ENCODE results near the gene CACNA2D2. TPM values are rescaled to one million over a fixed set of nuclear protein-coding genes. Genes with fewer than 3 reads are reported as not detected.
A peak's percentile ranks its signal among the peaks of the same experiment; 100 is the strongest.

Gene CACNA2D2
- total and polyA plus RNA-seq, 4 donors: 28.2 to 111 (median 69.1) TPM

DNA sequence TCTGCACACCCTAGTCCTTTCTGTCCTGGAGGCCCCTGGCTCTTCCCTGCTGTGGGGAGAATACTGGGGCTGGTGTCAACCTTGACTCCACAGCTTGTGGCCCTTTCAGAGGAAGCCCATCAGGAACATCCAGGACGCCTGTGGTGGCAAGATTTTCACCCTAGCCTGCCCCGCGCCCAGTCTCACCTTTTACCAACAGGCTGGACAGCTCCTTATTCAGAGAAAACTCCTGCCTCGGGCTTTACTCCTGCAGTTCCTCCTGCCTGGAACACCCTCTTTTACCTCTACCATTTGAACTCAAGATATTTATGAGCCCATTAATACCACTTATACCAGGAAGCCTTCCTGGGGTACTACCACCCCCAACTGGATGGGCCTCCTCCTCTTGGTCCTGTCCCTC lies 2.7 kb upstream of the CACNA2D2 start:
- Histone ChIP-seq H3K9me3 (ENCODE audit: control insufficient read depth in 4 of 4, insufficient read depth in 3 of 4, low read length in 3 of 4) (no peaks in the 10 kb centered on the region), H3K9ac (ENCODE audit: insufficient read depth in 1 of 2, low read length in 2 of 2) (no peak overlapping the region), H3K27ac (ENCODE audit: low read depth in 1 of 2, low read length in 1 of 2) (no peak overlapping the region), H3K4me1 (ENCODE audit: control insufficient read depth in 5 of 5, insufficient read depth in 5 of 5, low read length in 5 of 5) (peaks cover 0 to 19% (median 9%) of the 10 kb centered on the region in 5 donors), H3K27me3 (ENCODE audit: control insufficient read depth in 3 of 3, insufficient read depth in 3 of 3, low read length in 2 of 3) (peaks cover 0 to 12% (median 9%) of the 10 kb centered on the region in 3 donors), H3K4me3 (no peak overlapping the region), H3K36me3 (ENCODE audit: control insufficient read depth in 4 of 4, insufficient read depth in 4 of 4, low read length in 4 of 4) (no peaks in the 10 kb centered on the region)
- WGBS, 2 donors: 94 to 95% methylated on average over 4 of the region's 4 CpGs
- no peak for TF ChIP-seq CTCF (IDR thresholded peaks at IDR 0.05; ENCODE audit: control extremely low read depth, extremely low read depth)
- ATAC-seq (ENCODE audit: insufficient read depth, low FRiP score) (no peak), DNase-seq (no peak)

- Histone ChIP-seq H3K4me1 (ENCODE audit: control insufficient read depth in 5 of 5, insufficient read depth in 5 of 5, low read length in 5 of 5) (peaks cover 0 to 19% (median 9%) of the 10 kb centered on the region in 5 donors), H3K9me3 (ENCODE audit: control insufficient read depth in 4 of 4, insufficient read depth in 3 of 4, low read length in 3 of 4) (no peaks in the 10 kb centered on the region), H3K36me3 (ENCODE audit: control insufficient read depth in 4 of 4, insufficient read depth in 4 of 4, low read length in 4 of 4) (no peaks in the 10 kb centered on the region), H3K27ac (ENCODE audit: low read depth in 1 of 2, low read length in 1 of 2) (no peak overlapping the region), H3K4me3 (no peak overlapping the region), H3K27me3 (ENCODE audit: control insufficient read depth in 3 of 3, insufficient read depth in 3 of 3, low read length in 2 of 3) (peaks cover 0 to 12% (median 9%) of the 10 kb centered on the region in 3 donors), H3K9ac (ENCODE audit: insufficient read depth in 1 of 2, low read length in 2 of 2) (no peak overlapping the region)
- TF ChIP-seq CTCF (IDR thresholded peaks at IDR 0.05; ENCODE audit: control extremely low read depth, extremely low read depth): no peak
- no peak for ATAC-seq (ENCODE audit: insufficient read depth, low FRiP score)
- 91 to 95% methylated on average over 2 of the region's 2 CpGs for WGBS, 2 donors
- DNase-seq: no peak
Measured at GRCh38 chr3:50504681-50505080, 1.2 kb upstream of the CACNA2D2 start.

DNA sequence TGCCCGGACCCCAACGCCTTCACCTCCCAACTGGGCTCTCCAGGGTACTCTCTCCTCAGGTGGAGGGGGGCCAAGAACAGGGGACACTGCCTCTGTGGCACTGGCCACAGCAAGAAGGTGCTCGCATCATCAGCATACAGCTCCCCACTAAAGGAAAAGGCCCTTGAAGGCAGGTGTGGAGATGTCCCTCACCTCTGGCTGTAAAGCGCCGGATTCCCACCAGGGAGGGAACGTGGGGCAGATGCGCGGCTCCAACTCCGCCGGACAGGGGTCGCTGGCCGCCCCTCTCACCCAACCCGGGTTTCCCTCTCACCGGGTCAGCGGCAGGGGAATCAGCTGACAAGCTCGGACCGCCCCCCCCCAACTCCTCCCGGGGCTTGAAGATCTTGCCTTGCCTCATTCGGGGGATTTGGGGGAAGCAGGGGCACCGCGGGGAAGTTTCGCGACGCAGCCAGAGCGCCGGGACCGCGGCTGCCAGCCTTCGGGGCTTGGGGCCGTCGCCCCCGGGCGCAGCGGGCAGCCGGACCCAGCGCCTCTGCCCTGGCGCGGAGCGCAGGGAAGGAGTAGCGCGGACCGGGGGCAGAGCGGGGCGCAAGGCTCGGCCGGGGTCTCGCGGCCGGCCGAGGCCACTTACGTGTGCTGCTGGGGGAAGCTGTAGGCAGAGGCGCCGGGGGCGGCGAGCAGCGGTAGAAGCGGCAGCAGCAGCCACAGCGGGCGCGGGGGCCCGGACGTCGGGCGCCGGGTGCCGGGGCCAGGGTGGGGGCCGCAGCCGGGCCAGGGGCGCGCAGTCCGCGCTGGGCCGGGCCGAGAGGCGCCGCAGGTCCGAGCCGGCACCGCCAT lies 630 bp downstream of the CACNA2D2 start:
- peak in 1 of 3 donors; percentile 36 for DNase-seq
- no peak for TF ChIP-seq CTCF (IDR thresholded peaks at IDR 0.05; ENCODE audit: control extremely low read depth, extremely low read depth)
- Histone ChIP-seq H3K9me3 (ENCODE audit: control insufficient read depth in 4 of 4, insufficient read depth in 3 of 4, low read length in 3 of 4) (no peaks in the 10 kb centered on the region), H3K9ac (ENCODE audit: insufficient read depth in 1 of 2, low read length in 2 of 2) (peak overlapping the region in 1 of 2 donors; percentile 25), H3K4me1 (ENCODE audit: control insufficient read depth in 5 of 5, insufficient read depth in 5 of 5, low read length in 5 of 5) (peaks cover 0 to 27% (median 12%) of the 10 kb centered on the region in 5 donors), H3K27ac (ENCODE audit: low read depth in 1 of 2, low read length in 1 of 2) (peak overlapping the region in 1 of 2 donors; percentile 32), H3K27me3 (ENCODE audit: control insufficient read depth in 3 of 3, insufficient read depth in 3 of 3, low read length in 2 of 3) (peaks cover 0 to 12% (median 9%) of the 10 kb centered on the region in 3 donors), H3K4me3 (peak overlapping the region; percentile 56), H3K36me3 (ENCODE audit: control insufficient read depth in 4 of 4, insufficient read depth in 4 of 4, low read length in 4 of 4) (no peaks in the 10 kb centered on the region)
- no peak for ATAC-seq (ENCODE audit: insufficient read depth, low FRiP score)
- 1 to 2% methylated on average over 46 to 79 of the region's 79 CpGs for WGBS, 2 donors

Measured in lung (tissue), 12 donors.